K562 (cell line): ENCODE measurements around the gene BAIAP3. TPM values are rescaled to one million over a fixed set of nuclear protein-coding genes. Genes with fewer than 3 reads are reported as not detected.

Experiments used
- ARID3B ChIP-seq: fragments of 250-450 bp; sonication (Bioruptor Pico); IDR thresholded peaks from 2 replicates; pipeline ENCODE4 v1.4.0; 2020; ENCODE audit warnings: borderline replicate concordance
- CGGBP1 ChIP-seq: fragments of 250-450 bp; sonication (Bioruptor Pico); IDR thresholded peaks from 2 replicates; pipeline ENCODE4 v1.9.0; 2021; ENCODE audit warnings: mild to moderate bottlenecking
- CREM ChIP-seq: IDR thresholded peaks from 2 replicates; pipeline ENCODE4 v1.6.1; 2014; ENCODE audit warnings: antibody characterized with exemption, low read depth
- CXXC5 ChIP-seq: fragments of 250-450 bp; sonication (Bioruptor Pico); IDR thresholded peaks from 2 replicates; pipeline ENCODE4 v1.8.0; 2022; ENCODE audit warnings: inconsistent platforms, mild to moderate bottlenecking, moderate library complexity
- GATAD2A ChIP-seq: fragments of 450-650 bp; IDR thresholded peaks from 2 replicates; pipeline ENCODE4 v1.6.1; 2017
- MGA ChIP-seq: fragments of 450-650 bp; IDR thresholded peaks from 2 replicates; pipeline ENCODE4 v1.6.1; 2016; ENCODE audit warnings: mild to moderate bottlenecking, moderate library complexity
- NCOA6 ChIP-seq: fragments of 450-650 bp; IDR thresholded peaks from 2 replicates; pipeline ENCODE4 v1.6.1; 2017; ENCODE audit warnings: mild to moderate bottlenecking
- PKNOX1 ChIP-seq: fragments of 450-650 bp; IDR thresholded peaks from 2 replicates; pipeline ENCODE4 v1.6.1; 2016
- YBX1 ChIP-seq: fragments of 450-650 bp; IDR thresholded peaks from 2 replicates; pipeline ENCODE4 v1.7.1; 2016; ENCODE audit warnings: mild to moderate bottlenecking
- ZNF253 ChIP-seq: fragments of 250-450 bp; sonication (Bioruptor Pico); conservative IDR thresholded peaks from 2 replicates; pipeline ENCODE4 v1.6.1; 2021; ENCODE audit warnings: mild to moderate bottlenecking
- ZNF586 ChIP-seq: fragments of 450-650 bp; formaldehyde crosslinking; conservative IDR thresholded peaks from 2 replicates; pipeline ENCODE4 v1.4.0; 2020; ENCODE audit warnings: mild to moderate bottlenecking, moderate library complexity
- polyA plus RNA-seq, 8 experiments: library from polyadenylated mRNA; depleted of rRNA in 4 of 8; stranded (reverse) in 5 of 8; unstranded in 3 of 8; fragments of >200 nt; fragmentation: Nextera tagmentation in 2 of 8; fragmentation: Illumina TruSeq in 1 of 8; extraction: Ambion mirVana in 2 of 8; extraction: Trizol in 1 of 8; gene quantifications; 2 replicates each; pipeline versions ENCODE4 v1.2.1 to v1.2.3, GENCODE V29; 2011 to 2014; ENCODE audit warnings: inconsistent platforms in 1 of 8, missing spikeins in 1 of 8
- total RNA-seq, 7 experiments: library from RNA; depleted of rRNA in 6 of 7; stranded (reverse); fragments of >200 nt in 6 of 7; fragmentation: Illumina TruSeq in 2 of 7; extraction: Trizol in 2 of 7; gene quantifications; 2 replicates each; pipeline versions ENCODE4 v1.2.1 to v1.2.3, GENCODE V29; 2011 to 2021; ENCODE audit warnings: low replicate concordance in 1 of 7
- TF ChIP-seq, protein P1 (sequence below): sonication (generic); formaldehyde crosslinking; IDR thresholded peaks from 2 replicates; pipeline ENCODE4 v1.8.0; 2022; ENCODE audit warnings: mild to moderate bottlenecking, missing genetic modification reagents

The BAIAP3 gene
- total and polyA plus RNA-seq, 9 of the 15 experiments (the other 6 are each of a cell fraction or from before 2014, with no cell fraction given), result 0.03 to 4.5 (median 0.57) TPM; not detected in 1

GRCh38 chr16:1299012-1299867, 34.2 kb upstream of the BAIAP3 start (continued):
- peak; percentile 28; the same call in 1 of the 2 replicates for TF ChIP-seq MGA
- TF ChIP-seq PKNOX1, result 0 out of 2 replicates have a peak, but pooled peaks have one; percentile 5
- no peak for TF ChIP-seq GATAD2A
- TF ChIP-seq, protein P1, sequence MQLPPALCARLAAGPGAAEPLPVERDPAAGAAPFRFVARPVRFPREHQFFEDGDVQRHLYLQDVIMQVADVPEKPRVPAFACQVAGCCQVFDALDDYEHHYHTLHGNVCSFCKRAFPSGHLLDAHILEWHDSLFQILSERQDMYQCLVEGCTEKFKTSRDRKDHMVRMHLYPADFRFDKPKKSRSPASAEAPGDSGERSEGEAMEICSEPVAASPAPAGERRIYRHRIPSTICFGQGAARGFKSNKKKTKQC (CRISPR knock-in tag), result no peak; the same call in 1 of the 2 replicates
- no peak for TF ChIP-seq CGGBP1 (CRISPR knock-in tag)
- TF ChIP-seq ZNF586, result no peak
- TF ChIP-seq YBX1, result no peak
- no peak for TF ChIP-seq NCOA6
- TF ChIP-seq ARID3B (CRISPR knock-in tag), result no peak
- no peak for TF ChIP-seq ZNF253 (CRISPR knock-in tag)
- TF ChIP-seq CXXC5, result peak; percentile 70
- peak; percentile 64 for TF ChIP-seq CREM
